ENCODE measurements around the gene DHRS7B.
"Not testable (repeated sequence)": the region's sequence is repeated elsewhere in the genome, so short reads cannot be mapped to it uniquely, and the experiment has no call there.

The DHRS7B gene

GRCh38 chr17:21212826-21213637 lies 86.3 kb downstream of the DHRS7B start:
- no peak for DNase-seq

GRCh38 chr17:21213638-21214014 lies 86.9 kb downstream of the DHRS7B start:
- peak; percentile 21 for DNase-seq

- DNase-seq: peak; percentile 93
These were observed 87.4 kb downstream of the DHRS7B start, which contains the start of gene TMEM11 for GRCh38 chr17:21214015-21214776. TMEM11 (minus strand) TSS chr17:21214161; CDS start chr17:21214152, 9 bp downstream.

- DNase-seq: no peak
These were observed 88.2 kb downstream of the DHRS7B start for GRCh38 chr17:21214777-21215541.

- no peak for DNase-seq
These were observed 89.2 kb downstream of the DHRS7B start for GRCh38 chr17:21215935-21216334.

- DNase-seq: no peak
These were observed 90.6 kb downstream of the DHRS7B start for GRCh38 chr17:21217346-21217745.

GRCh38 chr17:21218101-21218500 lies 91.3 kb downstream of the DHRS7B start:
- no peak for DNase-seq

GRCh38 chr17:21218831-21219380 lies 92.1 kb downstream of the DHRS7B start:
- no peak for DNase-seq

- no peak for DNase-seq
These were observed 96.3 kb downstream of the DHRS7B start for GRCh38 chr17:21223086-21223485.

- not testable (repeated sequence) for DNase-seq
These were observed 100.5 kb downstream of the DHRS7B start for GRCh38 chr17:21227277-21227676.

GRCh38 chr17:21228111-21228510 lies 101.3 kb downstream of the DHRS7B start:
- no peak for DNase-seq

GRCh38 chr17:21228845-21229244 lies 102.1 kb downstream of the DHRS7B start:
- DNase-seq: no peak

GRCh38 chr17:21231533-21231932 lies 104.8 kb downstream of the DHRS7B start:
- DNase-seq: no peak

- no peak for DNase-seq
These were observed 105.4 kb downstream of the DHRS7B start for GRCh38 chr17:21232033-21232749.

GRCh38 chr17:21233581-21234347 lies 107.0 kb downstream of the DHRS7B start:
- DNase-seq: no peak

- no peak for DNase-seq
These were observed 109.2 kb downstream of the DHRS7B start for GRCh38 chr17:21235921-21236320.

- no peak for DNase-seq
These were observed 113.1 kb downstream of the DHRS7B start for GRCh38 chr17:21239680-21240368.

- DNase-seq: no peak
These were observed 113.7 kb downstream of the DHRS7B start for GRCh38 chr17:21240369-21241055.
